Psoas muscle (tissue), 8 donors: Measurements from ENCODE around the gene HTT. TPM values are rescaled to one million over a fixed set of nuclear protein-coding genes. Genes with fewer than 3 reads are reported as not detected.

Source experiments
- ATAC-seq, 4 donors: fragments of 200-7000 bp; cut with Tn5 transposase; one replicate each; pipeline ENCODE4 v1.9.1; 2020; ENCODE audit warnings: moderate library complexity in 3 of 4, mild to moderate bottlenecking in 2 of 4
- DNase-seq, 2 donors: peaks; one replicate each; pipeline ENCODE4 v3.0.0-alpha.2; 2020
- H3K27ac ChIP-seq: fragments of 200-600 bp; one replicate; pipeline ENCODE4 v1.8.0; 2022
- H3K27me3 ChIP-seq, 3 donors: fragments of 200-600 bp in 1 of 3; one replicate each; pipeline versions ENCODE4 v1.6.1 to v1.8.0; 2013 to 2022; ENCODE audit warnings: low read length in 2 of 3, mild to moderate bottlenecking in 2 of 3, moderate library complexity in 1 of 3; ENCODE audit not compliant: insufficient read depth in 3 of 3
- H3K36me3 ChIP-seq, 2 donors: fragments of 200-600 bp in 1 of 2; one replicate each; pipeline versions ENCODE4 v1.6.1 to v1.8.0; 2013 to 2022; ENCODE audit warnings: low read depth in 1 of 2, mild to moderate bottlenecking in 1 of 2, moderate library complexity in 1 of 2; ENCODE audit not compliant: insufficient read depth in 1 of 2
- H3K4me1 ChIP-seq: fragments of 200-600 bp; one replicate; pipeline ENCODE4 v1.8.0; 2022
- H3K4me3 ChIP-seq: fragments of 200-600 bp; one replicate; pipeline ENCODE4 v1.8.0; 2022; ENCODE audit warnings: mild to moderate bottlenecking
- H3K9me3 ChIP-seq: fragments of 200-600 bp; one replicate; pipeline ENCODE4 v1.8.0; 2022
- CTCF ChIP-seq: fragments of 200-600 bp; IDR thresholded peaks from one replicate; pipeline ENCODE4 v1.8.0; 2022; ENCODE audit warnings: antibody characterized with exemption
- WGBS, 3 donors: extraction: QIAGEN DNeasy Blood & Tissue Kit; methylation state at CpG; one replicate each; pipeline versions ENCODE4 v1.1.6 to v1.1.7; 2013; 5-methylcytosine and 5-hydroxymethylcytosine counted together
- intact Hi-C, 2 donors: fragments of 100-400 bp; cut with DNase I; formaldehyde crosslinking; loops; one replicate each; pipeline versions ENCODE4 v1.11.0 to v1.14.2; 2022
- polyA plus RNA-seq, 3 donors: library from polyadenylated mRNA; stranded (reverse); fragments of 200-250 nt; gene quantifications; one replicate each; pipeline ENCODE4 v1.2.3, GENCODE V29; 2013
- total RNA-seq, 4 donors: library from RNA; stranded (reverse); fragmentation: NEBNext Ultra II Directional in 2 of 4; extraction: Animal tissue kit (Norgen Biotek cat#: 25700) in 2 of 4; gene quantifications; one replicate each; pipeline versions ENCODE4 v1.2.1 to v1.2.4, GENCODE V29; 2021 to 2023
- donor health status: healthy with polysubstance abuse.
- donor health status: DM: no; HTN: no; CAD: no; lungs with moderate emphysema.
- donor health status: Bipolar disorder and iron deficiency.
- donor health status: healthy.
- donor health status: DM: yes; HTN: yes; CAD: no.
- donor health status: DM: no; HTN: no; CAD: no.
- donor health status: DM: no; HTN: no; CAD: no.
- donor health status: DM: yes; HTN: yes; CAD: no.

The HTT gene
- total and polyA plus RNA-seq, 7 donors = 6.7 to 39.9 (median 29.6) TPM

- Histone ChIP-seq H3K27me3 (no peaks in the 10 kb centered on the region), H3K9me3 (no peaks in the 10 kb centered on the region), H3K4me3 (no peak overlapping the region), H3K4me1 (no peaks in the 10 kb centered on the region), H3K27ac (no peak overlapping the region), H3K36me3 (peaks cover 0 to 78% of the 10 kb centered on the region in 2 donors)
- ATAC-seq = peak in 2 of 4 donors; percentile 11 to 21
- intact Hi-C loops = no loop called here
- no peak for TF ChIP-seq CTCF
- DNase-seq = no peak
- 64 to 83% (median 65%) methylated on average over 17 to 18 of the region's 18 CpGs for WGBS, 3 donors
These were observed 164.2 kb downstream of the HTT start for GRCh38 chr4:3238721-3239120.

GRCh38 chr4:3239303-3239702 lies 164.8 kb downstream of the HTT start:
- Histone ChIP-seq H3K36me3 (peaks cover 0 to 78% of the 10 kb centered on the region in 2 donors), H3K4me3 (no peak overlapping the region), H3K27me3 (no peaks in the 10 kb centered on the region), H3K27ac (no peak overlapping the region), H3K4me1 (no peaks in the 10 kb centered on the region), H3K9me3 (no peaks in the 10 kb centered on the region)
- intact Hi-C loops = no loop called here
- WGBS, 3 donors = 74 to 87% (median 80%) methylated on average over 10 to 11 of the region's 11 CpGs
- ATAC-seq (peak in 3 of 4 donors; percentile 33 to 70 (median 69)), DNase-seq (no peak)
- no peak for TF ChIP-seq CTCF

- intact Hi-C loops = no loop called here
- peaks cover 0 to 69% of the 10 kb centered on the region in 2 donors for H3K36me3 ChIP-seq
- no peaks in the 10 kb centered on the region for H3K27me3 ChIP-seq
- no peak overlapping the region for H3K4me3 ChIP-seq
- ATAC-seq (peak; percentile 22 to 58 (median 34)), DNase-seq (no peak)
- TF ChIP-seq CTCF = no peak
- H3K27ac ChIP-seq = no peak overlapping the region
- no peaks in the 10 kb centered on the region for H3K9me3 ChIP-seq
- 68 to 77% (median 76%) methylated on average over 29 of the region's 29 CpGs for WGBS, 3 donors
- H3K4me1 ChIP-seq = no peaks in the 10 kb centered on the region
These were observed 165.8 kb downstream of the HTT start for GRCh38 chr4:3239998-3240920.

GRCh38 chr4:3240936-3241522 lies 166.5 kb downstream of the HTT start:
- H3K36me3 ChIP-seq = peaks cover 0 to 62% of the 10 kb centered on the region in 2 donors

More at GRCh38 chr4:3240936-3241522, 166.5 kb downstream of the HTT start:
- WGBS, 3 donors = 75 to 78% (median 78%) methylated on average over 13 of the region's 13 CpGs
- intact Hi-C loops = no loop called here
- Histone ChIP-seq H3K4me3 (no peak overlapping the region), H3K27me3 (no peaks in the 10 kb centered on the region), H3K27ac (no peak overlapping the region), H3K4me1 (no peaks in the 10 kb centered on the region), H3K9me3 (no peaks in the 10 kb centered on the region)
- DNase-seq (no peak), ATAC-seq (no peak)
- TF ChIP-seq CTCF = no peak
